PC-9 (cell line): ENCODE data around the gene DNM1. TPM values are rescaled to one million over a fixed set of nuclear protein-coding genes. Genes with fewer than 3 reads are reported as not detected.

ENCODE experiments used
- BruUV-seq: library from RNA; stranded (reverse); fragments of 400-500 nt; replicated peaks from 2 replicates; lab custom pipeline; 2021; lab: Mats Ljungman, UMichigan
- CTCF ChIA-PET: fragments of 300-600 bp; sonication (Branson Sonifier 250); formaldehyde crosslinking; loops from one replicate; lab custom pipeline; 2022; ENCODE audit warnings: antibody characterized with exemption; lab: Charles Lee
- POLR2A ChIA-PET: fragments of 300-600 bp; sonication (Branson Sonifier 250); formaldehyde crosslinking; loops from one replicate; lab custom pipeline; 2022; ENCODE audit warnings: antibody characterized with exemption; ENCODE audit not compliant: unreplicated experiment; lab: Charles Lee
- DNase-seq, 2 experiments: peaks; one replicate each; pipeline versions ENCODE4 v3.0.0 to v3.0.0-alpha.2; 2015 to 2022; ENCODE audit warnings: mixed read lengths in 1 of 2
- H2AFZ ChIP-seq: fragments of 200-600 bp; sonication (generic); 2 replicates; pipeline ENCODE4 v1.8.1; 2017; ENCODE audit warnings: antibody characterized with exemption
- H3F3A ChIP-seq: fragments of 200-600 bp; sonication (generic); 2 replicates; pipeline ENCODE4 v1.8.1; 2017; ENCODE audit warnings: antibody characterized with exemption, mild to moderate bottlenecking, low read depth; ENCODE audit not compliant: insufficient read depth
- H3K27ac ChIP-seq: fragments of 200-600 bp; sonication (generic); 2 replicates; pipeline ENCODE4 v1.6.1; 2016; ENCODE audit warnings: mixed run types
- H3K27me3 ChIP-seq: fragments of 200-600 bp; sonication (generic); 2 replicates; pipeline ENCODE4 v1.6.1; 2016; ENCODE audit warnings: low read depth, mixed run types; ENCODE audit not compliant: insufficient read depth
- H3K36me3 ChIP-seq: fragments of 200-600 bp; sonication (generic); 2 replicates; pipeline ENCODE4 v1.6.1; 2016; ENCODE audit warnings: low read depth, mixed run types
- H3K4me1 ChIP-seq: fragments of 200-600 bp; sonication (generic); replicated peaks from 2 replicates; pipeline ENCODE4 v1.6.1; 2016; ENCODE audit warnings: mixed run types; ENCODE audit not compliant: insufficient read depth
- H3K4me2 ChIP-seq: fragments of 200-600 bp; sonication (generic); 2 replicates; pipeline ENCODE4 v1.6.1; 2017; ENCODE audit warnings: mixed run types
- H3K4me3 ChIP-seq: fragments of 200-600 bp; sonication (generic); 2 replicates; pipeline ENCODE4 v1.6.1; 2016; ENCODE audit warnings: mixed run types
- H3K79me2 ChIP-seq: fragments of 200-600 bp; sonication (generic); 2 replicates; pipeline ENCODE4 v1.6.1; 2017; ENCODE audit warnings: low read depth, mixed run types
- H3K9me2 ChIP-seq: fragments of 200-600 bp; sonication (generic); 2 replicates; pipeline ENCODE4 v1.8.1; 2017; ENCODE audit warnings: mild to moderate bottlenecking; ENCODE audit not compliant: insufficient read depth
- H3K9me3 ChIP-seq: fragments of 200-600 bp; sonication (generic); 2 replicates; pipeline ENCODE4 v1.8.1; 2016; ENCODE audit warnings: low read depth; ENCODE audit not compliant: insufficient read depth
- H4K20me1 ChIP-seq: fragments of 200-600 bp; sonication (generic); 2 replicates; pipeline ENCODE4 v1.8.1; 2017; ENCODE audit not compliant: insufficient read depth
- EZH2 ChIP-seq: fragments of 200-600 bp; sonication (generic); IDR thresholded peaks from 2 replicates; pipeline ENCODE4 v1.8.0; 2017; ENCODE audit warnings: antibody characterized with exemption, low read depth
- intact Hi-C: fragments of 100-400 bp; cut with micrococcal nuclease; formaldehyde crosslinking; loops from one replicate; pipeline ENCODE4 v1.10.0; 2022; ENCODE audit not compliant: unreplicated experiment
- total RNA-seq: library from RNA; stranded (reverse); gene quantifications from 2 replicates; pipeline ENCODE4 v1.2.3, GENCODE V29; 2021
- TF ChIP-seq, protein P1 (sequence below): fragments of 200-600 bp; sonication (generic); conservative IDR thresholded peaks from 2 replicates; pipeline ENCODE4 v1.6.1; 2017; ENCODE audit warnings: mixed run types, antibody characterized with exemption, mild to moderate bottlenecking, moderate library complexity

DNM1 gene
- total RNA-seq, 1 experiment from 2014 or later: 134 TPM

DNA sequence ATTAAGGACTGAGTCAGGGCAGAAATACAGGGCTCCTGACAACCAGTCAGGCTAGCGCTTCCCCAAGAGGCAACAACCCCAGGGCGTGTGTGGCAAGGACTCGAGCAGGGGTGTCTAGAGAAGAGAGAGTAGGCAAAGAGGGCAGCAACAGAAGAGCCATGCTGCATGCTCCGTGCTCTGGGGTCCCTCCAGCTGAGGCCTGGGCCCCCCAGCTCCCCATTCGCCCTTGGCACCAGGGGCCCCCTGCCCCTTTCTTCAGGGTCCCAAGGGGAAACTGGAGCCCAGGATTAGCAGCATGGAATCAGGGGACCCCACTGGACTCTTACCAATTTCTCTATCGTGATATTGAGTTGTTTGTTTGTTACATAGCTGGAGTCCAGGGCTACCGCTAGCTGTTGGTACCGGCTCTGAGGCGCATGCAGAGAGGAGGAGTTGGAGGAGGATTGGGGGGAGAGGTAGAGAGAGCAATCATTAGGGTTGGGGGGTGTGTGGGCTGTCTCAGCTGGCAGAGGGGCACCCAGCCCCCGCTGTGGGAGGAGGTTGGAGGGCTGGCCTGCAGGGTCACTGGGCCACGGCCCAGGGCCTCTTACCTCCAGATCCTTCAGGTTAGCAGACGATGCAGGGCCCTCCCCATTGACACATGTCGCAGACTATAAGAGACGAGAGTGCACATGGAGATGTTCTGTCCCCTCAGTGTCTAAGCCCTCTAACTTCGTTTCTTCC, 63.9 kb downstream of the DNM1 start:
- no peaks in the 10 kb centered on the region for H3K27me3 ChIP-seq
- no TSS peak for BruUV-seq
- H3K9me2 ChIP-seq: no peaks in the 10 kb centered on the region
- no peak overlapping the region for H3K4me3 ChIP-seq
- H3K79me2 ChIP-seq: 0 out of 2 replicates have a peak, but pooled peaks cover 17% of the 10 kb centered on the region
- no peak for DNase-seq
- POLR2A ChIA-PET: interaction anchor here (0.5 kb wide), 1 partner anchor 1961 kb away, joined by 5 read pairs; no protein-coding TSS in a partner anchor
- H3K9me3 ChIP-seq: no peaks in the 10 kb centered on the region
- H4K20me1 ChIP-seq: peaks cover 18% of the 10 kb centered on the region
- intact Hi-C loops: no loop called here
- no peak overlapping the region for H3K4me2 ChIP-seq
- peaks cover 11% of the 10 kb centered on the region for H3K36me3 ChIP-seq
- H3K27ac ChIP-seq: no peak overlapping the region
- peaks cover 18% of the 10 kb centered on the region for H3K4me1 ChIP-seq
- H3F3A ChIP-seq: peaks cover 16% of the 10 kb centered on the region
- CTCF ChIA-PET: interaction anchor here (0.6 kb wide), 1 partner anchor 162 kb away, joined by 5 read pairs; no protein-coding TSS in a partner anchor
- no peak overlapping the region for H2AFZ ChIP-seq
- TF ChIP-seq, protein P1, sequence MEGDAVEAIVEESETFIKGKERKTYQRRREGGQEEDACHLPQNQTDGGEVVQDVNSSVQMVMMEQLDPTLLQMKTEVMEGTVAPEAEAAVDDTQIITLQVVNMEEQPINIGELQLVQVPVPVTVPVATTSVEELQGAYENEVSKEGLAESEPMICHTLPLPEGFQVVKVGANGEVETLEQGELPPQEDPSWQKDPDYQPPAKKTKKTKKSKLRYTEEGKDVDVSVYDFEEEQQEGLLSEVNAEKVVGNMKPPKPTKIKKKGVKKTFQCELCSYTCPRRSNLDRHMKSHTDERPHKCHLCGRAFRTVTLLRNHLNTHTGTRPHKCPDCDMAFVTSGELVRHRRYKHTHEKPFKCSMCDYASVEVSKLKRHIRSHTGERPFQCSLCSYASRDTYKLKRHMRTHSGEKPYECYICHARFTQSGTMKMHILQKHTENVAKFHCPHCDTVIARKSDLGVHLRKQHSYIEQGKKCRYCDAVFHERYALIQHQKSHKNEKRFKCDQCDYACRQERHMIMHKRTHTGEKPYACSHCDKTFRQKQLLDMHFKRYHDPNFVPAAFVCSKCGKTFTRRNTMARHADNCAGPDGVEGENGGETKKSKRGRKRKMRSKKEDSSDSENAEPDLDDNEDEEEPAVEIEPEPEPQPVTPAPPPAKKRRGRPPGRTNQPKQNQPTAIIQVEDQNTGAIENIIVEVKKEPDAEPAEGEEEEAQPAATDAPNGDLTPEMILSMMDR: no peak
- no peak for TF ChIP-seq EZH2

DNA sequence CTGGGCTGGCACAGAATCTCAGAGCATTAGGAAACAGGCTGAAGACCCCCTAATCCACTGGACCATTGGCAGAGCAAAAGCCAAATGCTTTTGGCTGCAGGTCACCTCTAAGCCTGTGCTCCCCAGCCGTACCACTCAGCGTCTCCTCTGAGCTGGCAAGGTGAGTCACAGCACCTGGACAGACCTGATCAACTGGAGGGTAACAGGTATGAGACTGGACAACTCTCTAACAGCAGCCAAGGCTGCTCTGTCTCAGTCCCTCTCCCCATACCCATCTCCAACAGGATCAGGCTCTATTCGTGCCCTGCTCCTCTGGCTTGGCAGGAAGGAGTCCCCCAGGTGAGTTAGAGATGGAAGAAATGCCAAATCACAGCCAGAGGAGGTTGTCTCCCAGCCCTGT, 67.9 kb downstream of the DNM1 start:
- peaks cover 25% of the 10 kb centered on the region for H3K36me3 ChIP-seq
- peaks cover 14% of the 10 kb centered on the region for H4K20me1 ChIP-seq
- intact Hi-C loops: loop anchor here (1.0 kb wide), 1 partner anchor 94 kb away; no protein-coding TSS in a partner anchor
- no peak for TF ChIP-seq EZH2
- TF ChIP-seq, protein P1: no peak
- H3K9me2 ChIP-seq: no peaks in the 10 kb centered on the region
- H3K4me1 ChIP-seq: peaks cover 38% of the 10 kb centered on the region
- BruUV-seq: no TSS peak
- peak overlapping the region; percentile 53 for H3K4me2 ChIP-seq
- ChIA-PET CTCF (no interaction called here), POLR2A (no interaction called here)
- peak; percentile 86 to 91 for DNase-seq
- no peak overlapping the region for H2AFZ ChIP-seq
- H3K79me2 ChIP-seq: peaks cover 51% of the 10 kb centered on the region
- H3K9me3 ChIP-seq: no peaks in the 10 kb centered on the region
- H3K27me3 ChIP-seq: no peaks in the 10 kb centered on the region
- H3K27ac ChIP-seq: peak overlapping the region; percentile 31
- H3K4me3 ChIP-seq: no peak overlapping the region
- H3F3A ChIP-seq: peaks cover 30% of the 10 kb centered on the region

DNA sequence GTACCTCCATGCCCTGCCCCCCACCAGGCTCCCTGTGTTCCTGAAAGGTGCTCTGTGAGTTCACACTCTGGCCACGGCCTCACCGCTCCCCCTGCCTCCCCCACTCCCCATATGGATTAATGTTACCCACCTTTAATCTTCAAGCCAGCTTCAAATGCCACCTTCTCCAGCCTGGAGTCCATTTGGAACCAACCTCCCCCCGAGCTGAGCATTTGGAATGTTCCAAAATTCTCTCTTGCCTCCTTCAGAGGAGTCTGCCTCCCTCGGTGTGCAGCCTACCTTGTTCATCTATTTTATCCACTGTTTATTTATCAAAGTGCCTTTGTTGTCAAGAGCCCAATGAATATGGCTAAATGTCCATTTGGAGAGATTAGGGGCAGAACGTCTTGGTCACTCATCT, 68.3 kb downstream of the DNM1 start:
- intact Hi-C loops: loop anchor here (1.0 kb wide), 1 partner anchor 94 kb away; no protein-coding TSS in a partner anchor
- ChIA-PET CTCF (no interaction called here), POLR2A (no interaction called here)
- Histone ChIP-seq H3K4me3 (no peak overlapping the region), H3K9me3 (no peaks in the 10 kb centered on the region), H3K9me2 (no peaks in the 10 kb centered on the region), H4K20me1 (peaks cover 14% of the 10 kb centered on the region), H3K4me1 (peaks cover 38% of the 10 kb centered on the region), H3K36me3 (peaks cover 25% of the 10 kb centered on the region), H3K27ac (peak overlapping the region; percentile 31), H3K79me2 (peaks cover 55% of the 10 kb centered on the region), H3K4me2 (peak overlapping the region; percentile 53), H2AFZ (no peak overlapping the region), H3K27me3 (no peaks in the 10 kb centered on the region), H3F3A (peaks cover 30% of the 10 kb centered on the region)
- TF ChIP-seq EZH2: no peak
- TF ChIP-seq, protein P1: no peak
- no TSS peak for BruUV-seq
- peak in 1 of 2 experiments; percentile 45 for DNase-seq
